ENCODE measurements around the gene BCL2L2. TPM values are rescaled to one million over a fixed set of nuclear protein-coding genes. Genes with fewer than 3 reads are reported as not detected.
"Not testable (repeated sequence)": the region's sequence is repeated elsewhere in the genome, so short reads cannot be mapped to it uniquely, and the experiment has no call there.

The BCL2L2 gene
- 17.4 and 18.0 TPM in 2 replicates for total RNA-seq (2014; rRNA removed; shearing (Covaris generic))

GRCh38 chr14:23306412-23307145 lies at the start of gene BCL2L2:
Gene BCL2L2, plus strand, starts transcription at chr14:23306833. Its CDS starts 935 bp downstream, at chr14:23307768.
- Histone ChIP-seq H3K4me3 (peak within 1 kb of the TSS; percentile 64), H3K27me3 (replicated peaks) (no peaks in the 10 kb centered on the region), H3K36me3 (peaks cover 41% of the 10 kb centered on the region), H3K27ac (peak within 1 kb of the TSS; percentile 64), H3K9me3 (replicated peaks) (no peaks in the 10 kb centered on the region), H3K4me1 (replicated peaks) (peaks cover 27% of the 10 kb centered on the region)
- DNase-seq (ENCODE audit: low read depth in 1 of 2, low spot score in 2 of 2): peak; percentile 78 to 92

- Histone ChIP-seq H3K9me3 (replicated peaks) (no peaks in the 10 kb centered on the region), H3K27me3 (replicated peaks) (peaks cover 8% of the 10 kb centered on the region; the same call in 1 of the 2 replicates), H3K4me3 (no peak overlapping the region), H3K4me1 (replicated peaks) (no peaks in the 10 kb centered on the region), H3K27ac (no peak overlapping the region), H3K36me3 (no peaks in the 10 kb centered on the region)
- DNase-seq (ENCODE audit: low read depth in 1 of 2, low spot score in 2 of 2): no peak
These were observed 48.4 kb upstream of the BCL2L2 start for GRCh38 chr14:23258256-23258655.

- no peak overlapping the region for H3K27ac ChIP-seq
- no peak for DNase-seq (ENCODE audit: low read depth in 1 of 2, low spot score in 2 of 2)
These were observed 47.2 kb upstream of the BCL2L2 start for GRCh38 chr14:23259426-23259825.

GRCh38 chr14:23260849-23261248 lies 45.8 kb upstream of the BCL2L2 start:
- peaks cover 11% of the 10 kb centered on the region for H3K27me3 ChIP-seq (replicated peaks)
- not testable (repeated sequence) for H3K27ac ChIP-seq; DNase-seq (ENCODE audit: low read depth in 1 of 2, low spot score in 2 of 2); H3K9me3 ChIP-seq (replicated peaks); H3K4me1 ChIP-seq (replicated peaks); H3K4me3 ChIP-seq; H3K36me3 ChIP-seq

More at GRCh38 chr14:23259426-23259825, 47.2 kb upstream of the BCL2L2 start:
- no peaks in the 10 kb centered on the region for H3K4me1 ChIP-seq (replicated peaks)
- no peaks in the 10 kb centered on the region for H3K36me3 ChIP-seq
- H3K9me3 ChIP-seq (replicated peaks): no peaks in the 10 kb centered on the region
- peaks cover 8% of the 10 kb centered on the region for H3K27me3 ChIP-seq (replicated peaks)
- no peak overlapping the region for H3K4me3 ChIP-seq

- Histone ChIP-seq H3K27ac (no peak overlapping the region), H3K4me1 (replicated peaks) (no peaks in the 10 kb centered on the region), H3K9me3 (replicated peaks) (no peaks in the 10 kb centered on the region), H3K27me3 (replicated peaks) (0 out of 2 replicates have a peak, but pooled peaks cover 3% of the 10 kb centered on the region), H3K4me3 (no peak overlapping the region), H3K36me3 (no peaks in the 10 kb centered on the region)
- DNase-seq (ENCODE audit: low read depth in 1 of 2, low spot score in 2 of 2): no peak
These were observed 37.4 kb upstream of the BCL2L2 start for GRCh38 chr14:23269193-23269592.

- Histone ChIP-seq H3K4me1 (replicated peaks) (peaks cover 6% of the 10 kb centered on the region), H3K27ac (no peak overlapping the region), H3K9me3 (replicated peaks) (no peaks in the 10 kb centered on the region), H3K27me3 (replicated peaks) (no peaks in the 10 kb centered on the region), H3K36me3 (no peaks in the 10 kb centered on the region), H3K4me3 (no peak overlapping the region)
- DNase-seq (ENCODE audit: low read depth in 1 of 2, low spot score in 2 of 2): no peak
These were observed 31.2 kb upstream of the BCL2L2 start for GRCh38 chr14:23275412-23275811.

GRCh38 chr14:23277189-23277588 lies 29.4 kb upstream of the BCL2L2 start:
- Histone ChIP-seq H3K36me3 (no peaks in the 10 kb centered on the region), H3K27me3 (replicated peaks) (no peaks in the 10 kb centered on the region), H3K4me3 (no peak overlapping the region), H3K4me1 (replicated peaks) (peaks cover 6% of the 10 kb centered on the region), H3K9me3 (replicated peaks) (no peaks in the 10 kb centered on the region), H3K27ac (no peak overlapping the region)
- DNase-seq (ENCODE audit: low read depth in 1 of 2, low spot score in 2 of 2): no peak

GRCh38 chr14:23277928-23278327 lies 28.7 kb upstream of the BCL2L2 start:
- not testable (repeated sequence) for H3K4me3 ChIP-seq; DNase-seq (ENCODE audit: low read depth in 1 of 2, low spot score in 2 of 2); H3K27me3 ChIP-seq (replicated peaks); H3K9me3 ChIP-seq (replicated peaks); H3K27ac ChIP-seq; H3K4me1 ChIP-seq (replicated peaks); H3K36me3 ChIP-seq

GRCh38 chr14:23281247-23281646 lies 25.4 kb upstream of the BCL2L2 start:
- no peak overlapping the region for H3K4me3 ChIP-seq
- peaks cover 20% of the 10 kb centered on the region for H3K4me1 ChIP-seq (replicated peaks)
- no peaks in the 10 kb centered on the region for H3K27me3 ChIP-seq (replicated peaks)
- DNase-seq (ENCODE audit: low read depth in 1 of 2, low spot score in 2 of 2): no peak
- H3K27ac ChIP-seq: no peak overlapping the region
- H3K9me3 ChIP-seq (replicated peaks): no peaks in the 10 kb centered on the region
- H3K36me3 ChIP-seq: no peaks in the 10 kb centered on the region

- H3K27me3 ChIP-seq (replicated peaks): no peaks in the 10 kb centered on the region
- H3K27ac ChIP-seq: no peak overlapping the region; the same call in 1 of the 2 replicates
- peaks cover 21% of the 10 kb centered on the region for H3K4me1 ChIP-seq (replicated peaks)
- H3K9me3 ChIP-seq (replicated peaks): no peaks in the 10 kb centered on the region
- DNase-seq (ENCODE audit: low read depth in 1 of 2, low spot score in 2 of 2): no peak
- no peaks in the 10 kb centered on the region for H3K36me3 ChIP-seq
- H3K4me3 ChIP-seq: peak overlapping the region; percentile 62
These were observed 21.7 kb upstream of the BCL2L2 start for GRCh38 chr14:23284654-23285529.

GRCh38 chr14:23285530-23286019 lies 21.1 kb upstream of the BCL2L2 start:
- Histone ChIP-seq H3K27ac (no peak overlapping the region; the same call in 1 of the 2 replicates), H3K9me3 (replicated peaks) (no peaks in the 10 kb centered on the region), H3K27me3 (replicated peaks) (no peaks in the 10 kb centered on the region), H3K4me1 (replicated peaks) (peaks cover 21% of the 10 kb centered on the region), H3K36me3 (no peaks in the 10 kb centered on the region), H3K4me3 (peak overlapping the region; percentile 62)
- no peak for DNase-seq (ENCODE audit: low read depth in 1 of 2, low spot score in 2 of 2)

- Histone ChIP-seq H3K27ac (peak within 1 kb of the TSS; percentile 54), H3K36me3 (no peaks in the 10 kb centered on the region), H3K4me3 (peak within 1 kb of the TSS; percentile 62), H3K9me3 (replicated peaks) (no peaks in the 10 kb centered on the region), H3K4me1 (replicated peaks) (peaks cover 21% of the 10 kb centered on the region), H3K27me3 (replicated peaks) (no peaks in the 10 kb centered on the region)
- DNase-seq (ENCODE audit: low read depth in 1 of 2, low spot score in 2 of 2): peak; percentile 93 to 98
These were observed 20.4 kb upstream of the BCL2L2 start, which contains the start of gene HOMEZ for GRCh38 chr14:23286020-23286901. Gene HOMEZ, minus strand, starts transcription at chr14:23286132. Its CDS starts 180 bp downstream, at chr14:23285952.

GRCh38 chr14:23286902-23287479 lies 19.6 kb upstream of the BCL2L2 start:
- DNase-seq (ENCODE audit: low read depth in 1 of 2, low spot score in 2 of 2): no peak
- H3K36me3 ChIP-seq: no peaks in the 10 kb centered on the region
- H3K4me1 ChIP-seq (replicated peaks): peaks cover 21% of the 10 kb centered on the region

More at GRCh38 chr14:23286902-23287479, 19.6 kb upstream of the BCL2L2 start:
- Histone ChIP-seq H3K27me3 (replicated peaks) (no peaks in the 10 kb centered on the region), H3K27ac (peak overlapping the region; percentile 54; the same call in 1 of the 2 replicates), H3K9me3 (replicated peaks) (no peaks in the 10 kb centered on the region), H3K4me3 (peak overlapping the region; percentile 62)

Data from SJSA1 (cell line).